Stimulated activated CD8-positive, alpha-beta memory T cell treated with anti-CD3 and anti-CD28 coated beads, Interleukin-15, amount 100 ng/mL, for 4 hours (primary cell): ENCODE data around the gene CDH13.

ENCODE experiments used
- DNase-seq, 2 donors: peaks; one replicate each; pipeline ENCODE4 v3.0.0-alpha.2; 2020; ENCODE audit warnings: low read depth in 2 of 2

The CDH13 gene

DNA sequence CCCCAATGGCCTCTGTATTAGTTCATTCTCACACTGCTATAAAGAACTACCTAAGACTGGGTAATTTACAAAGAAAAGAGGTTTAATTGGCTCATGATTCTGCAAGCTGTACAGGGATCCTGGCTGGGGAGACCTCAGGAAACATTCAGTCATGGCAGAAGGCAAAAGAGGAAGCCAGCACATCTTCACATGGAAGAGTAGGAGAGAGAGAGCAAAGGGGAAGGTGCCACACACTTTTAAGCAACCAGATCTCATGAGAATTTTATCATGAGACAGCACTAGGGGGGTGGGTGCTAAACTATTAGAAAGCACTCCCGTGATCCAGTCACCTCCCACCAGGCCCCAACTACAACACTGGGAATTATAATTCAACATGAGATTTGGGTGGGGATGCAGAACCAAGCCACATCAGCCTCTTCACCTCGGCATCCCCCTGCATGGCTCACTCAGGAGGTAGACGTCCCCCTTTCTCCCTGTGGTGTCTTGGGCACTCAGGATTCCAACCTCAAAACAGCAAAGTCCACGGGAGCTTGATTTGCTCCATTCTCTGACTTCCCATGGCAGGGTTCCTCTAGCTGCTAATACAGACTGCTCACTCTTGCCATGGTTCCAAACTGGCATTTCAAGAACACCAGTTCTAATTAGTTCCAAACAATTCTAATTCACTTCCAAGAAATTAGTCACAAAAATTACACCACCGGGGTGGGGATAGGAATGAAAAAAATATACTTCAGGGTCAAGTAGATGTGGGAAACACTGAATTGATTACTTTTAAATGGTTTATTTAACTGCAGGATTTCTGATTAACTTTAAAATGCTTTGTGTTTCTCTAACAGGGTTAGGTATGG is 977.2 kb downstream of the CDH13 start:
- DNase-seq, result no peak

DNA sequence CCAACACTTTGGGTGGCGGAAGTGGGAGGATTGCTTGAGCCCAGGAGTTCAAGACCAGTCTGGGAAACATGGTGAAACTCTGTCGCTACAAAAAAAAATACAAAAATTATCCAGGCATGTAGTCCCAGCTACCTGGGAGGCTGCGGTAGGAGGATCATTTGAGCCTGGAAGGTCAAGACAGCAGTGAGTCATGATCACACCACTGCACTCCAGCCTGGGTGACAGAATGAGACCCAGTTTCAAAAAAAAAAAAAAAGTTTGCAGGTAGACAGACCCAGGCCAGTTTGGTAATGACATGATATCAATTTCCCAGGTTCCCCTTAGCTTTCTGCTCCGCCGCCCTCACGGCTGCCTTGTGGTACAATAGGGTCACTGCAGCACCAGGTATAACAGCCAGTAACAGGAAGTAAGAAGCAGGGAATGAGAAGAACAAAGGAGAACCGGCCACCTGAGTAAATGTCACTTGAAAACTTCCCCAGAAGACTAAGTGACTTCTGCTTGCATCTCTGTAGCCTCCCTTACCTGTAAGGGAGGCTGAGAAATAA is 979.8 kb downstream of the CDH13 start:
- no peak for DNase-seq

DNA sequence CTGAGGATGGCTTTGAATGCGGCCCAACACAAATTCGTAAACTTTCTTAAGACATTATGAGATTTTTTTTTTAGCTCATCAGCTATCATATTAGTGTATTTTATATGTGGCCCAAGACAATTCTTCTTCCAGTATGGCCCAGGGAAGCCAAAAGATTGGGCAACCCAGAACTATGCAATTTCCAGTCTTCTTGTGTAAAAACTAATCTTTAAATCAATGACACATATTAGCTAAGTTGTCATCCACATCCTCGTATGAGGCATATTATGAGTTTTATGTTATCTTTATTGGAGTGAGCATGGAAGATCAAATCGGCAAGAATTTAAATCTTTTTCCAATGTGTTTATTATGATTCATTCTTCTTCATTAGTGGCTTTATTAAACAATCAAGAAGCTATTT is 982.4 kb downstream of the CDH13 start:
- DNase-seq, result no peak

DNA sequence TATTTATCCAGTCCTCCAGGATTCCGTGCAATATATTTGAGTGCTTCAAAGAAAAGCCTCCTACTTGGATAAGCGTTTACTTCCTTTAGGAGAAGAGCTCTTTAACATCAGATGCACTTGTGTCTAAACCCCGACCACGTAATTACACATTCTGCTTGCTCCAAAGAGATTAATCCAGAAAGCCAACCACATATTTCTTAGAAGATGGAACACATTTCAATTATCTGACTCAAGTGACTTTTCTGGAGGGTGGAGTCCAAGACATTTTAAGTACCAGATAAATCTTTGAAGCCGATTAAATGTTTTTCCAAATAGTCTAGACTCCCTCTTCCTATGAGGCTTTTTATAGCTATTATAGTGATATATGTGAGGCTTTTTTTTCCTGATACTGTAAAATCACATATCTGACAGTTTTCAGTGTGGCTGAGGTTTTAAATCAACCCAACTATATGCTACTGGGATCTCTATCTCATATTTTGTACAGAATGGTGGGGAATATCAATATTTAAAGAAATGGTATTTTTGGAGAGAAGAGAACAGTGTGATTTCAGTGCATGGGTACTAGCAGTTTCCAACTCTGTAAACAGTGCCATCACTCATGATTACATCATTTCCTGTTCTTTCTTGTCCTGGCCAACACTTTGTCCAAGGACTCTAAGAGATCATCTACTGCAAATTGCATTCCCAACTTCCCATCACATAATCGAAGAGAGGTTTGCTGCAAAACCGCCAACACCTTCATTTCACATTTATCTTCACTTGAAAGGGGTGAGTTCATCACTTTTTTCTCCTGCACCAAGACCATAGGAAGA is 988.6 kb downstream of the CDH13 start:
- DNase-seq, result no peak

DNA sequence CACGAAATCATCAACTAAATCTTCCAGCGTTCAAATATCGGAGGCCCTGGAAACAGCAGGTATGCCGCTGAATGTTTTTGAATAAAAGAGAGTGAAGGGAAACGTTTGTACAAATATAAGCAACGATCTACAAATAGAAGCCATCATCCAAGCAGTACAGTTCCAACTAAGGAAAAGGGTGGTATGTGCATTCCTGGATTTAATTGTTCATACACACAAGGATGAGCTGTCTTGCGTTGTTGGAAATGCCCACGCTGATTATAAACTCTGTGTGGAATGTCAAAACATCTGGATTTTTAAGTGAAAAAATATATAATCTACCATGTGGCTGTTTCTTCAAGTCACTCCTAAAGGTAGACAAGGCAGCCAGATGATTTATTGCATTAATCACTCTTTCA is 989.2 kb downstream of the CDH13 start:
- DNase-seq, result no peak

DNA sequence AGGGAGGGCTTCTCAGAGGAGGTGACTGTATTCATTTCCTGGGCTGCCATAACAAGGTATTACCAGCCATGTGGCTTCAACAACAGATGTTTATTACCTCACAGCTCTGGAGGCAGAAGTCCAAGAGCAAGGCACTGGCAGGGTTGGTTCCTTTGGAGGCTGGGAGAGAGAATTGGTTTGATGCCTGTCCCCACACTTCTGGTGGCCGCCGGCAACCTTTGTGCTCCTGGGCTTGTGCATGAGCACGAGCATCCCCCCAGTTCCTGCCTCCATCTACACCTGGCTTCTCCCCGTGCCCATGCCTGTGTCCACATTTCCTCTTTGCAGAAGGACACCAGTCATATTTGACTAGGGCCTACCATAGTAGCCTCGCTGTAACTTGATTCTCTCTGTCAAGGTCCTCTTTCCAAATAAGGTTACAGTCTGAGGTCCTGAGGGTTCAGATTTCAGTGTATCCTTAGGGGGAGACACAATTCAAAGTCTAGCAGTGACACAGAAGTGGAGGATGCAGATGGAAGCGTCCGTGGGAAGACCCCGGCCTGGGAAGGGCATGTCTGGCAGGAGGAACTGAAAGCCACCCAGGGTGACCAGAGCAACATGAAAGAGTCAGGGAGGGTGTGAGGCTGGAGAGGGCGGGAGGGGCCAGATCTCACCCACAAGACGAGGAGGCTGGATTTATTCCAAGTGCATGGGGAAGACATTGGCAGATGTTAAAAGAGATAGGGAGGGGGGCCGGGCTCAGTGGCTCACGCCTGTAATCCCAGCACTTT is 992.8 kb downstream of the CDH13 start:
- DNase-seq, result no peak

DNA sequence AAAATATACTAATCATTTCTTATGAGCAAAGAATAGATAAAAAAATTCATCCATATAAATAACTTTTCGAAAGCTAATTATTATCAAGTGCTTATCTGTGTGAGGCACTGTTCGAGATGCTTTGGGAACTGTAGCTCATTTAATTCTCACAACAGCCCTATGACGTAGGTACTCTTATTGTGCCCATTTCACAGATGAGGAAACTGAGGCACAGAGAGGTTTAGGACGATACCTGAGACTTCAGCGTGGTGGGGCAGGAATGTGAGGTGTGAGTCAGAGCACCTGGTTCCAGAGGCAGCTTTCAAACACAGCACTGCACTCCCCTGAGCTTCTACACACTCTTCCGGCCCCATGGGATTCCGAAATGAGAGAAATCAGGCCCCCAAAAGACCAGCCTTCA is 995.2 kb downstream of the CDH13 start:
- DNase-seq, result no peak

DNA sequence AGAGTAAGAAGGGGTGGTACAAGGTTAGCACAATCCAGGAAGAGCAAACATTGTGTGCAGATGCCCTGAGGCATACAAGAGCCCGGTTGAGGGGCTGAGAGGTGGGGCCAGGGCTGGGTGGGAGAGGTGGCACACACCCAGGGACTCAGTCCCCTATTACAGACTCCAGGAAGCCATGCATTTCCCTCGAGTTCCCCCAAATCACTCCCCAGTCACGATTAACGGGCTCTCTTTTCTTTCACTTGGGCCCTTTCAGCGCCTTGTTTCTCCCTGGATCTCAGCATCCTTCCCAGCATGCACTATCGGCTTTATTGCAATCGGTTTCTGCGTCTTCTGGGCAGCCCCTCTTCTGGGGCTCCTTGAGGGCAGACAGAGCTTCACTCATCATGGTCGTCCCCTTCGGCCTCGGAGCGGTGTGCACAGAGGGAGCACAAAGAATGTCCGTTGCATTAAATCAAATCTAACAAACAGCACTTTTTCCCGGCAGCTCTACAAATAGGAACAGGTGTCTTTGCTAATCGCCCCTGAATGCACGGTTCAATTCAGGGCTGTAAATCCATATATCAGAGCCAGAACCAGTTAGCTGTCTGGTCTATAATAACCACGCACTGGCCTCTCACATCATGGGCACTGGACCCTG is 996.4 kb downstream of the CDH13 start:
- DNase-seq, result no peak

DNA sequence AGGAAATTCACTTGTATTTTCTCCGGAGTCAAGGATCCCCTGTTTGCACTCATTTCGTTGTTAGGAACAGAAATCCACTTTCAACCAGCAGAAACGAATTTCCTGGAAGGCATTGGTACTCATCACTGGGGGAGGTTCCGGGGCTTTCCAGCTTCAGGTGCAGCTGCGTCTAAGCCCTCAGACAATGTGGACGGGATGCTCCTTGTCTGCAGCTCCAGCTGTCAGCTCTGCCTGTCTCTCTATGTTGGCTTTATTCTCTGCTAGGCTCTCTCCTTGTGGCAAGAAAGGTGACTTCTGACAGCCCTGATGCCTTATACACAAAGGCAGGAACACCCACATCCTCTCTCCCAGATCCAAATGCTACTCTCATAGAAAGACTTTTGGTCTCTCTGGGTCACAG is 997.1 kb downstream of the CDH13 start:
- no peak for DNase-seq

DNA sequence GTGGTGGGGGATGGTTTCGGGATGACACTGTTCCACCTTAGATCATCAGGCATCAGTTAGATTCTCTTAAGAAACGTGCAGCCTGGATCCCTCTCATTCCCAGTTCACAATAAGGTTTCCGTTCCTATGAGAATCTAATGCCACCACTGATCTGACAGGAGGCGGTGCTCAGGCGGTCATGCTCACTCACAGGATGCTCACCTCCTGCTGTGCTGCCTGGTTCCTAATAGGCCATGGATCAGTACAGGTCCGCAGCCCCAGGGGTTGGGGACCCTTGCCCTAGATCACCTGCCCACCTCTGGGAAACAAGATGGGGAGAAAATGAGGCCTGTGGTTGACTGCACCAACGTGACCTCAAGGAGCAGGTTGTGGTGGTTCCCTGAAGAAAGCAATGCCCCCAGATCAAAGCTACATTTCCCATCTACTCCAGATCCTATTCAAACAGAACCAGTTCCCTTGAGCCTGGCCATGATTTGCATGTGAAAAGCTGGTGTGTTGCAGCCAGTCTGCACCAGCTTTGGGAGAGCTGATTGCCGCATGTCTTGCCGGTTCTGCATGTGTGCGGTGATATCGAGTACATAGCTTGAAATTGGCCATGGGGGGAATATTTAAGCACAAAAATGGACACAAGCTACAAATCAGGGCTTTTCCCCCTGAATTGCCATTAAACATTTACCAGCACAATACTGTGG is 997.8 kb downstream of the CDH13 start:
- DNase-seq, result no peak

DNA sequence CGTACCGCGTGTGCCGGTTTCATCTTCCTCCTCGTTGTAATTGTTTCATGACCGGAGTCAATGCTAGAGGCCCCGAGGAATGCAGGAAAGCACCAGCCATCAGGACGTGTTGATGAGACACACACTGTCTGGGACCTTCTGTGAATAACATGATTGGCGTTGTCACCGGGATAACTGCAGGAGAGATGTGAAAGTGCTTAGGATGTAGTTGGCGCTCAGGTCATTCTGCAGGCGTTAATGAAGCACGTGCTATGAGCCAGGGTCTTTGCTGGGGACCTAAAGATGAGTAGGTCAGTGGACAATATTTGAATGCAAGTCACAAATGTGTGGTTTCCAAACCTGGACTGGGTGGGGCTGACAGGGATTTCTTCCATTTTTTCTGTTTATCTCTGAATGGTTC is 999.4 kb downstream of the CDH13 start:
- no peak for DNase-seq

DNA sequence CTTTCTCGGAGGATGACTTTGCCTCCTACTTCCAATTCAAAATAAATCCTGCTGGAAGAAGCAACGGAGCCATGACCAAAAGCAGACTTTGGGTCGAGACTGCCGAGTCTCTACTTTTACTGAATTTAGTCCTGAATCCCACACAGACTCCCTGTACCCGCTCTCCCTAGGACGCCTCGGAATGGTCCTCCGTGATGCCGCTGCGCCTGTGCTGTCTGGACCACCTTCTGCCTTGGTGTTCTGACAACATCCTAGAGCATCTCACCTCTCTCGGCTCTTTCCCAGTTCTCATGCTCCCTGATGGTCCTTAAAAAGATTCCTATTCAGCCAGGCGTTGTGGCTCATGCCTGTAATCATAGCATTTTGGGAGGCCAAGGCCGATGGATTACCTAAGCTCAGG is 999.9 kb downstream of the CDH13 start:
- no peak for DNase-seq

DNA sequence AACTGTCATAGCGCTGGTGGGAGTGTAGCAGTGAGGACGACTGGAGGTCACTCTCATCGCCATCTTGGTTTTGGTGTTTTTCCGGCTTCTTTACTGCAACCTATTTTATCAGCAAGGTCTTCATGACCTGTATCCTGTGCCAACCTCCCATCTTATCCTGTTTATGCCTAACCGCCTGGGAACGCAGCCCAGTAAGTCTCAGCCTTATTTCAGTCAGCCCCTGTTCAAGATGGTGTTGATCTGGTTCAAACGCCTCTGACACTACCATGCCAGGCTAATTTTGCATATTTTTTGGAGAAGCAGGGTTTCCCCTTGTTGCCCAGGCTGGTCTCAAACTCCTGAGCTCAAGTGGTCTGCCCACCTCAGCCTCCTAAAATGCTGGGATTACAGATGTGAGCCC is 1001.2 kb downstream of the CDH13 start:
- DNase-seq, result no peak

DNA sequence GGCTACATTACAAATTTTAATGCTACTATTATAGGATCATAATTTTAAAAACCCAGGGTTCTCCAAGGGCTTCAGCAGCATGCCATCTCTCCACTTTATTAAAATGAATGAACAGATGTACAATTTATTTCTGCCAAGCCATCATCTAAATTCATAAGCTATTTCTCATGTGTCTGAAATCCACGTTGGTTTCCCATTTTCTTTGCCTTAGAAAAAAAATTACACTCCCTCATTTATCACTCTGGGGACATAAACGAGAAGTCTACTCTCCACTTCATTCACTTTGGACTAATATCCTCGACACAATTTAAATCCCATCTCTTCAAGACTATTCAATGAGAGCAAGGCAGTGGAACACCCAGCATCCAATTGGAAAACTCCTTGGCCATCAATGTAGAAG is 1002.7 kb downstream of the CDH13 start:
- DNase-seq, result no peak

DNA sequence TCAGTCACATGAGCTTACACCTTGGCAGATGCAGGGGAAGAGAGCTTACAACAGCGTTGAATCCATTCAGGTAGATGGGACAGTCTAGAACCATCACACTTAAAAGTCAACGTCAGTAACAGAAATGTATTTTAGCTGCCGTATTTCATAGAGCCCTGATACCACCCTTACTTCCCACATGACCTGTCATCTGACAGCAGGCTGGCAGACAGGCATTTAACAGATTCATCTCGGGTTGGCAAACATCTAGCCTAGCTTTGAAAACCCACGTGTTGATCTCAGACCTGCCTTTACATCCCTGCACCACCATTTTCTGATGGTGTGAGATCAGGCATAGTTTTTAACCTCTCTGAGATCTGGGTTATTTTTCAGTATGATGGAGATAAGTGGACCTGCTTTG is 1003.1 kb downstream of the CDH13 start:
- no peak for DNase-seq

DNA sequence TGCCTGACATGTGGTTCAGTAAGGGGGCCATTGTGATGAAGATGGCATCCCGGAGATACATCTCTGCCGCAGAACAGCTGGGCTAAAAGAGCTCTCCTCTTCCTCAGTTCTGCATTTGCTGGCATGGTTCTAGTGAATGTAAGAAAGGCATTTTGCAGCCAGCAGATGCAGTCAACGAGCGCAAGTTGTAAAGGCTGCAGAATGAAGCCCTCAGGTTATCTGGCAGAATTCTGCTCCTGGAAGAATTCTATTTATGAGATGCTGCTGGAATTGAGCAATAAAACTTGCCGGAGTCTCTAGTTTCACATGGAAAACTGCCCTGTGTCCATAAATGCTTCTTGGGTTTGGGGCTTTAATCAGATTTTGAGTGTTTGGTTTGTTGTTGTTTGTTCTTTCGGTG is 1004.2 kb downstream of the CDH13 start:
- no peak for DNase-seq

DNA sequence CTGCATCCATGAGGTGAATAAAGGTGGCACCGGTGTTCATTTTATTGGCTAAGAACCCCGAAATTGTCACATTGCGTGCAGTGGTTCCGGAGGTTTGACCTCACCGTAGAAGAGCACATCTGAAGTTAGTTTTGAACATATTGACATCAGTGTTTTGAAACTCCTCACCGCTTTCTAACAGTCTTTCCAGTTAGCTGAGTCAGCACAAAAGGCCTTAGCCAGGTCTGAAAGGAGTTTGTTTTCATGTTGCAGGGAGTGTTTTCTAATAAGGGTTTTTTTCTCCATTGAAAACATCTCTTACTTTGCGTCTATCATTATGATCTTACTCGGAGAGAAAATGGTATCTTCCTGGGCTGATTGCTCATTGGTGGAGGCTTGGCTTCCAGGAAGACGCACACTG is 1006.5 kb downstream of the CDH13 start:
- DNase-seq, result no peak

DNA sequence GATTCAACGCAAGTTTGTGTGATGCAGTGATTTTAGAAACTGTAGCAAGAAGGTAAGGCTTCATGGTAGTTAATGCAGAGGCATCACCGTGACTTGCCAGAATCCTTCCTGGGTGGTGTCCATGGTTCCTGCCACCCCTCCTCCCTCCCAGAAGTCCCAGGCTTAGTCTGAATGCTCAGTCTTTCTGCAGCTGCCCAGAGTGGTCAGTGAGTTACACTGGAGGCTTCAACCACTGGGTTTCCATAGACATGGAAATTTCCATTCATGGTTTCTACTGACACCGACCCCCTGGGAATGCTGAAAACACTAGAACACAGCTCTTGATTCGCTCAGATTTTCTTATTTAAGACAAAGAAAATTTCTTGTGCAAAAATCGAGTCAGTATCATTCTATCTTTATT is 1021.6 kb downstream of the CDH13 start:
- no peak for DNase-seq

DNA sequence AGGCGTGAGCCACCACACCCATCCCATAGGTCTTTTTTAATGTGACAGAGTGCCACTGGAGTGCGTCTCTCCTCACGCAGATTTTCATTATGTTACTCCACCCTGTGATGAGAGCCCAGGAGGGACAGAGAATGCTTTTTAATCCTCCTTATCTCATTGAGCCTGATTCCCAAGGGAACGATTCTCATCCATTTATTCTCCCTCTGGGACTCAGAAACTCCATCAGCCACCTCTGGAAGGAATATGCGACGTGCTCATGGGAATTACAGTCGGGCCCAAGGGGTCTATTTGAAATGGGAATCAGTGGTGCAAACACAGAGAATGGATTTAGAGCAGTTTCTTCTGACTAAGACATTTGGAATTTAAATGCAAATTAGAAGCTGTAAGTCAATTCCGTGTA is 1025.1 kb downstream of the CDH13 start:
- no peak for DNase-seq

DNA sequence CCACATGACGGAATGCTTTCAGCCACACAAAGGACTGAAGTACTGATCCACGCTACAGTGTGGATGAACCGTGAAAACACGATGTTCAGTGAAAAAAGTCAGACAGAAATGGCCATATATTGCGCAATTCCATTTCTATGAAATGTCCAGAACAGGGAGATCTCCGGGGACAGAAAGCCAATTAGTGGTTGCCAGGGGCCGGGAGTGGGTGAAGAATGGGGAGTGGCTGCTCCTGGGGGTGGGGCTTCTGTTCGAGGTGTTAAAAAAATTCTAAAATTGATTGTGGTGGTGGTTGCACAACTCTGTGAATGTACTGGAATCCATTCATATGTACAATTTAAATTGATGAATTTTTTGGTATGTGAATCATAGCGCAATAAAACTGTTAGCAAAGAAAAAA is 1026.2 kb downstream of the CDH13 start:
- no peak for DNase-seq

DNA sequence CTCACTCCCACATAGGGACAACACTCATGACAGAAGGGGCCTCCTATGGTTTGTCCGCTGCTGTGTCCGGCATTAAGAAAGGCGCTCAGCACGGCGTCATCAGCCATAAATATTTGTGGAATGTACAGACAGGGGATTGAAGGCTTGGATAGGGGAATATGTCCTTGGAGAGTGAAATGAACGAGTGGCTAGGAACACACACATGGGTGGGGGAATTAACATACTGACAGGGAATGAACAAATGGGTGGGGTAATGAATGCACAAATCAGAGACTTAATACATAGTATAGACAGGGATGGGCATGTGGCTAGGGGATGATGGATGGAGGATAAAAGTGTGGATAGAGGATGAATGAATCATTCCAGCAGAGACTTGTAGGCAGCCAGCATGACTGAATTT is 1027.0 kb downstream of the CDH13 start:
- DNase-seq, result no peak
